HG03432 (cell line): ENCODE results near the gene RDH12.
A peak's percentile ranks its signal among the peaks of the same experiment; 100 is the strongest.

ENCODE experiments used
- ATAC-seq: cut with Tn5 transposase; IDR thresholded peaks from one replicate; pipeline ENCODE4 v1.9.1; 2021; ENCODE audit warnings: mild to moderate bottlenecking, moderate library complexity; ENCODE audit not compliant: unreplicated experiment

Gene RDH12

GRCh38 chr14:67746927-67747326 lies 45.2 kb downstream of the RDH12 start:
- ATAC-seq = peak; percentile 58

GRCh38 chr14:67748312-67748711 lies 46.6 kb downstream of the RDH12 start:
- ATAC-seq = no peak

- ATAC-seq = no peak
These were observed 47.8 kb downstream of the RDH12 start for GRCh38 chr14:67749341-67750084.

- no peak for ATAC-seq
These were observed 54.8 kb downstream of the RDH12 start for GRCh38 chr14:67756496-67756895.

GRCh38 chr14:67757175-67757574 lies 55.5 kb downstream of the RDH12 start:
- no peak for ATAC-seq

- no peak for ATAC-seq
These were observed 58.2 kb downstream of the RDH12 start for GRCh38 chr14:67759916-67760315.

- ATAC-seq = no peak
These were observed 60.4 kb downstream of the RDH12 start for GRCh38 chr14:67762051-67762450.

- no peak for ATAC-seq
These were observed 61.6 kb downstream of the RDH12 start for GRCh38 chr14:67763158-67763822.

GRCh38 chr14:67764496-67764895 lies 62.8 kb downstream of the RDH12 start:
- no peak for ATAC-seq

GRCh38 chr14:67765192-67765834 lies 63.6 kb downstream of the RDH12 start:
- no peak for ATAC-seq

- no peak for ATAC-seq
These were observed 64.5 kb downstream of the RDH12 start for GRCh38 chr14:67766035-67766680.

- no peak for ATAC-seq
These were observed 66.5 kb downstream of the RDH12 start for GRCh38 chr14:67768219-67768618.

- ATAC-seq = no peak
These were observed 72.2 kb downstream of the RDH12 start for GRCh38 chr14:67773844-67774377.

- no peak for ATAC-seq
These were observed 75.1 kb downstream of the RDH12 start for GRCh38 chr14:67776653-67777322.

- no peak for ATAC-seq
These were observed 77.1 kb downstream of the RDH12 start for GRCh38 chr14:67778792-67779191.

GRCh38 chr14:67782090-67782489 lies 80.4 kb downstream of the RDH12 start:
- ATAC-seq = no peak
